GM23338 (cell line): ENCODE results near the gene BATF3. TPM values are rescaled to one million over a fixed set of nuclear protein-coding genes. Genes with fewer than 3 reads are reported as not detected.

Source experiments
- ATAC-seq: fragments of 200-7000 bp; cut with Tn5 transposase; 3 replicates; pipeline ENCODE4 v1.9.1; 2020
- DNase-seq: peaks from one replicate; pipeline ENCODE4 v3.0.0-alpha.2; 2015; ENCODE audit warnings: low spot score
- H2AFZ ChIP-seq: fragments of 200-600 bp; sonication (generic); 2 replicates; pipeline ENCODE4 v1.8.0; 2016; ENCODE audit warnings: antibody characterized with exemption, mild to moderate bottlenecking, moderate library complexity
- H3F3A ChIP-seq: fragments of 200-600 bp; sonication (generic); replicated peaks from 2 replicates; pipeline ENCODE4 v1.8.0; 2017; ENCODE audit warnings: antibody characterized with exemption, mixed run types, low read depth
- H3K27ac ChIP-seq: fragments of 200-600 bp; sonication (generic); 2 replicates; pipeline ENCODE4 v1.6.1; 2016; ENCODE audit warnings: low read depth
- H3K27me3 ChIP-seq: fragments of 200-600 bp; sonication (generic); 2 replicates; pipeline ENCODE4 v1.8.0; 2016; ENCODE audit warnings: mild to moderate bottlenecking, mixed run types, moderate library complexity; ENCODE audit not compliant: insufficient read depth
- H3K36me3 ChIP-seq: fragments of 200-600 bp; sonication (generic); 2 replicates; pipeline ENCODE4 v1.8.0; 2016; ENCODE audit warnings: mild to moderate bottlenecking; ENCODE audit not compliant: insufficient read depth
- H3K4me1 ChIP-seq: fragments of 200-600 bp; sonication (generic); 2 replicates; pipeline ENCODE4 v1.8.0; 2016; ENCODE audit warnings: mild to moderate bottlenecking, moderate library complexity; ENCODE audit not compliant: insufficient read depth
- H3K4me2 ChIP-seq: fragments of 200-600 bp; sonication (generic); 2 replicates; pipeline ENCODE4 v1.7.1; 2017; ENCODE audit warnings: mixed run types
- H3K4me3 ChIP-seq: fragments of 200-600 bp; sonication (generic); 2 replicates; pipeline ENCODE4 v1.6.1; 2016; ENCODE audit warnings: mixed run types
- H3K79me2 ChIP-seq: fragments of 200-600 bp; sonication (generic); replicated peaks from 2 replicates; pipeline ENCODE4 v1.8.0; 2017; ENCODE audit warnings: mild to moderate bottlenecking; ENCODE audit not compliant: insufficient read depth
- H3K9me2 ChIP-seq: fragments of 200-600 bp; sonication (generic); 2 replicates; pipeline ENCODE4 v1.8.0; 2017; ENCODE audit not compliant: insufficient read depth
- H4K20me1 ChIP-seq: fragments of 200-600 bp; sonication (generic); replicated peaks from 2 replicates; pipeline ENCODE4 v1.8.0; 2017; ENCODE audit warnings: mild to moderate bottlenecking; ENCODE audit not compliant: insufficient read depth
- H3K27ac Mint-ChIP-seq: 2 replicates; pipeline ENCODE4 v1.8.0; 2020; ENCODE audit warnings: inconsistent platforms, mild to moderate bottlenecking, moderate library complexity, mixed read lengths
- H3K27me3 Mint-ChIP-seq: 3 replicates; pipeline ENCODE4 v1.8.0; 2022; ENCODE audit warnings: low read depth, mild to moderate bottlenecking, moderate library complexity, mixed read lengths, inconsistent platforms; ENCODE audit not compliant: insufficient read depth, poor library complexity
- H3K36me3 Mint-ChIP-seq: 3 replicates; pipeline ENCODE4 v1.8.0; 2021; ENCODE audit warnings: low read depth, mild to moderate bottlenecking, inconsistent platforms, moderate library complexity, mixed read lengths
- H3K4me1 Mint-ChIP-seq: 3 replicates; pipeline ENCODE4 v1.8.0; 2020; ENCODE audit warnings: mild to moderate bottlenecking, inconsistent platforms, mixed read lengths
- H3K4me3 Mint-ChIP-seq: 3 replicates; pipeline ENCODE4 v1.8.0; 2021; ENCODE audit warnings: moderate library complexity, mild to moderate bottlenecking, inconsistent platforms, mixed read lengths
- H3K9me3 Mint-ChIP-seq: 3 replicates; pipeline ENCODE4 v1.8.0; 2020; ENCODE audit warnings: moderate library complexity, mild to moderate bottlenecking, inconsistent platforms, mixed read lengths
- CREB1 ChIP-seq: fragments of 250-450 bp; sonication (Bioruptor Pico); IDR thresholded peaks from 2 replicates; pipeline ENCODE4 v1.5.0; 2020; ENCODE audit warnings: low read depth, mild to moderate bottlenecking, moderate library complexity
- EZH2 ChIP-seq: fragments of 200-600 bp; sonication (generic); IDR thresholded peaks from one replicate; pipeline ENCODE4 v1.8.0; 2017; ENCODE audit warnings: antibody characterized with exemption, mild to moderate bottlenecking, low read depth; ENCODE audit not compliant: unreplicated experiment
- EZH2phosphoT487 ChIP-seq: fragments of 200-600 bp; sonication (generic); IDR thresholded peaks from one replicate; pipeline ENCODE4 v1.8.1; 2018; ENCODE audit warnings: antibody characterized with exemption; ENCODE audit not compliant: unreplicated experiment
- JUNB ChIP-seq: IDR thresholded peaks from one replicate; pipeline ENCODE4 v1.6.1; 2016; ENCODE audit warnings: antibody characterized with exemption; ENCODE audit not compliant: unreplicated experiment
- NANOG ChIP-seq: IDR thresholded peaks from 2 replicates; pipeline ENCODE4 v1.6.1; 2016; ENCODE audit warnings: antibody characterized with exemption, borderline replicate concordance
- POLR2AphosphoS5 ChIP-seq: IDR thresholded peaks from 2 replicates; pipeline ENCODE4 v1.6.1; 2016; ENCODE audit warnings: antibody characterized with exemption, low read depth
- STAT1 ChIP-seq: IDR thresholded peaks from one replicate; pipeline ENCODE4 v1.6.1; 2016; ENCODE audit warnings: antibody characterized with exemption; ENCODE audit not compliant: unreplicated experiment
- ZNF114 ChIP-seq: fragments of 250-450 bp; sonication (Bioruptor Pico); IDR thresholded peaks from 2 replicates; pipeline ENCODE4 v1.5.0; 2020; ENCODE audit warnings: mild to moderate bottlenecking, moderate library complexity
- ZNF331 ChIP-seq: fragments of 250-450 bp; sonication (Bioruptor Pico); IDR thresholded peaks from 2 replicates; pipeline ENCODE4 v1.5.0; 2020; ENCODE audit warnings: low read depth, mild to moderate bottlenecking, moderate library complexity
- polyA plus RNA-seq: library from polyadenylated mRNA; unstranded; fragments of >200 nt; fragmentation: Nextera tagmentation; extraction: Ambion mirVana; gene quantifications from 2 replicates; pipeline ENCODE4 v1.2.1, GENCODE V29; 2016
- total RNA-seq: library from RNA; depleted of rRNA; stranded (reverse); fragments of >200 nt; shearing (Covaris generic); gene quantifications from 2 replicates; pipeline ENCODE4 v1.2.3, GENCODE V29; 2014
- TF ChIP-seq, protein P1 (sequence below): IDR thresholded peaks from one replicate; pipeline ENCODE4 v1.6.1; 2018; ENCODE audit warnings: antibody characterized with exemption; ENCODE audit not compliant: unreplicated experiment
- TF ChIP-seq, protein P2 (sequence below): IDR thresholded peaks from 2 replicates; pipeline ENCODE4 v1.6.1; 2016; ENCODE audit warnings: antibody characterized with exemption
- TF ChIP-seq, protein P3 (sequence below): fragments of 250-450 bp; sonication (Bioruptor Pico); IDR thresholded peaks from 2 replicates; pipeline ENCODE4 v1.5.0; 2020; ENCODE audit warnings: mild to moderate bottlenecking, moderate library complexity
- TF ChIP-seq, protein P4 (sequence below), 2 experiments: fragments of 200-600 bp in 1 of 2; sonication (generic) in 1 of 2; conservative IDR thresholded peaks; 2 replicates each; pipeline versions ENCODE4 v1.5.1 to v1.6.1; 2016 to 2017; ENCODE audit warnings: antibody characterized with exemption in 2 of 2, low read depth in 2 of 2, mild to moderate bottlenecking in 2 of 2, moderate library complexity in 1 of 2

Gene BATF3
- total and polyA plus RNA-seq, 2 experiments from 2014 or later: 3.6 to 7.8 TPM

DNA sequence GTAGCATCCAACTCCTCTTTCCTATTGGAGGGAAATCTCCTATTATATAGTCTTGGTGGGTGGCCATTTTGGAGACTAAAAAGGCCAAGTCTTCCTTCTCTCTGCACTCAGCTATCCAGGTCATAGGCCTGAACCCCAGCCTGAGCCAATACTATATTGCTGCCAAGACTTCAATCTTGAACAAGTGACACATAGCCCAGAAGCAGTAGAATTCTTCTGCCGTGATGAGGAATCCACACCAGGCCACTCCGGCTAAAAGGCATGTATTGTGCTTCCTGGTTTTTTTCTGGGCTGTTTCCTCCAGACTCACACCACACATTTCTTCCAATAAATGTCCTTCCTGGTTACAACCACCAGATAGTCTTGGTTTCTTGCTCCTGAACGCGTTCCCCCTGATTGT lies 48.1 kb downstream of the BATF3 start:
- H4K20me1 ChIP-seq: no peaks in the 10 kb centered on the region
- H3K79me2 ChIP-seq: no peaks in the 10 kb centered on the region
- no peaks in the 10 kb centered on the region for H3K36me3 Mint-ChIP-seq
- H3F3A ChIP-seq: no peaks in the 10 kb centered on the region
- DNase-seq (no peak), ATAC-seq (no peak)
- H3K27ac ChIP-seq: no peak overlapping the region
- no peaks in the 10 kb centered on the region for H3K4me1 ChIP-seq
- no peaks in the 10 kb centered on the region for H3K36me3 ChIP-seq
- peaks cover 2% of the 10 kb centered on the region for H3K27me3 Mint-ChIP-seq
- no peaks in the 10 kb centered on the region for H3K4me1 Mint-ChIP-seq
- TF ChIP-seq ZNF331 (CRISPR knock-in tag): no peak
- TF ChIP-seq, protein P1, sequence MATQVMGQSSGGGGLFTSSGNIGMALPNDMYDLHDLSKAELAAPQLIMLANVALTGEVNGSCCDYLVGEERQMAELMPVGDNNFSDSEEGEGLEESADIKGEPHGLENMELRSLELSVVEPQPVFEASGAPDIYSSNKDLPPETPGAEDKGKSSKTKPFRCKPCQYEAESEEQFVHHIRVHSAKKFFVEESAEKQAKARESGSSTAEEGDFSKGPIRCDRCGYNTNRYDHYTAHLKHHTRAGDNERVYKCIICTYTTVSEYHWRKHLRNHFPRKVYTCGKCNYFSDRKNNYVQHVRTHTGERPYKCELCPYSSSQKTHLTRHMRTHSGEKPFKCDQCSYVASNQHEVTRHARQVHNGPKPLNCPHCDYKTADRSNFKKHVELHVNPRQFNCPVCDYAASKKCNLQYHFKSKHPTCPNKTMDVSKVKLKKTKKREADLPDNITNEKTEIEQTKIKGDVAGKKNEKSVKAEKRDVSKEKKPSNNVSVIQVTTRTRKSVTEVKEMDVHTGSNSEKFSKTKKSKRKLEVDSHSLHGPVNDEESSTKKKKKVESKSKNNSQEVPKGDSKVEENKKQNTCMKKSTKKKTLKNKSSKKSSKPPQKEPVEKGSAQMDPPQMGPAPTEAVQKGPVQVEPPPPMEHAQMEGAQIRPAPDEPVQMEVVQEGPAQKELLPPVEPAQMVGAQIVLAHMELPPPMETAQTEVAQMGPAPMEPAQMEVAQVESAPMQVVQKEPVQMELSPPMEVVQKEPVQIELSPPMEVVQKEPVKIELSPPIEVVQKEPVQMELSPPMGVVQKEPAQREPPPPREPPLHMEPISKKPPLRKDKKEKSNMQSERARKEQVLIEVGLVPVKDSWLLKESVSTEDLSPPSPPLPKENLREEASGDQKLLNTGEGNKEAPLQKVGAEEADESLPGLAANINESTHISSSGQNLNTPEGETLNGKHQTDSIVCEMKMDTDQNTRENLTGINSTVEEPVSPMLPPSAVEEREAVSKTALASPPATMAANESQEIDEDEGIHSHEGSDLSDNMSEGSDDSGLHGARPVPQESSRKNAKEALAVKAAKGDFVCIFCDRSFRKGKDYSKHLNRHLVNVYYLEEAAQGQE: no peak
- no peak for TF ChIP-seq EZH2
- TF ChIP-seq, protein P2, sequence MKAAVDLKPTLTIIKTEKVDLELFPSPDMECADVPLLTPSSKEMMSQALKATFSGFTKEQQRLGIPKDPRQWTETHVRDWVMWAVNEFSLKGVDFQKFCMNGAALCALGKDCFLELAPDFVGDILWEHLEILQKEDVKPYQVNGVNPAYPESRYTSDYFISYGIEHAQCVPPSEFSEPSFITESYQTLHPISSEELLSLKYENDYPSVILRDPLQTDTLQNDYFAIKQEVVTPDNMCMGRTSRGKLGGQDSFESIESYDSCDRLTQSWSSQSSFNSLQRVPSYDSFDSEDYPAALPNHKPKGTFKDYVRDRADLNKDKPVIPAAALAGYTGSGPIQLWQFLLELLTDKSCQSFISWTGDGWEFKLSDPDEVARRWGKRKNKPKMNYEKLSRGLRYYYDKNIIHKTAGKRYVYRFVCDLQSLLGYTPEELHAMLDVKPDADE: no peak
- no peak for TF ChIP-seq JUNB
- TF ChIP-seq, protein P3, sequence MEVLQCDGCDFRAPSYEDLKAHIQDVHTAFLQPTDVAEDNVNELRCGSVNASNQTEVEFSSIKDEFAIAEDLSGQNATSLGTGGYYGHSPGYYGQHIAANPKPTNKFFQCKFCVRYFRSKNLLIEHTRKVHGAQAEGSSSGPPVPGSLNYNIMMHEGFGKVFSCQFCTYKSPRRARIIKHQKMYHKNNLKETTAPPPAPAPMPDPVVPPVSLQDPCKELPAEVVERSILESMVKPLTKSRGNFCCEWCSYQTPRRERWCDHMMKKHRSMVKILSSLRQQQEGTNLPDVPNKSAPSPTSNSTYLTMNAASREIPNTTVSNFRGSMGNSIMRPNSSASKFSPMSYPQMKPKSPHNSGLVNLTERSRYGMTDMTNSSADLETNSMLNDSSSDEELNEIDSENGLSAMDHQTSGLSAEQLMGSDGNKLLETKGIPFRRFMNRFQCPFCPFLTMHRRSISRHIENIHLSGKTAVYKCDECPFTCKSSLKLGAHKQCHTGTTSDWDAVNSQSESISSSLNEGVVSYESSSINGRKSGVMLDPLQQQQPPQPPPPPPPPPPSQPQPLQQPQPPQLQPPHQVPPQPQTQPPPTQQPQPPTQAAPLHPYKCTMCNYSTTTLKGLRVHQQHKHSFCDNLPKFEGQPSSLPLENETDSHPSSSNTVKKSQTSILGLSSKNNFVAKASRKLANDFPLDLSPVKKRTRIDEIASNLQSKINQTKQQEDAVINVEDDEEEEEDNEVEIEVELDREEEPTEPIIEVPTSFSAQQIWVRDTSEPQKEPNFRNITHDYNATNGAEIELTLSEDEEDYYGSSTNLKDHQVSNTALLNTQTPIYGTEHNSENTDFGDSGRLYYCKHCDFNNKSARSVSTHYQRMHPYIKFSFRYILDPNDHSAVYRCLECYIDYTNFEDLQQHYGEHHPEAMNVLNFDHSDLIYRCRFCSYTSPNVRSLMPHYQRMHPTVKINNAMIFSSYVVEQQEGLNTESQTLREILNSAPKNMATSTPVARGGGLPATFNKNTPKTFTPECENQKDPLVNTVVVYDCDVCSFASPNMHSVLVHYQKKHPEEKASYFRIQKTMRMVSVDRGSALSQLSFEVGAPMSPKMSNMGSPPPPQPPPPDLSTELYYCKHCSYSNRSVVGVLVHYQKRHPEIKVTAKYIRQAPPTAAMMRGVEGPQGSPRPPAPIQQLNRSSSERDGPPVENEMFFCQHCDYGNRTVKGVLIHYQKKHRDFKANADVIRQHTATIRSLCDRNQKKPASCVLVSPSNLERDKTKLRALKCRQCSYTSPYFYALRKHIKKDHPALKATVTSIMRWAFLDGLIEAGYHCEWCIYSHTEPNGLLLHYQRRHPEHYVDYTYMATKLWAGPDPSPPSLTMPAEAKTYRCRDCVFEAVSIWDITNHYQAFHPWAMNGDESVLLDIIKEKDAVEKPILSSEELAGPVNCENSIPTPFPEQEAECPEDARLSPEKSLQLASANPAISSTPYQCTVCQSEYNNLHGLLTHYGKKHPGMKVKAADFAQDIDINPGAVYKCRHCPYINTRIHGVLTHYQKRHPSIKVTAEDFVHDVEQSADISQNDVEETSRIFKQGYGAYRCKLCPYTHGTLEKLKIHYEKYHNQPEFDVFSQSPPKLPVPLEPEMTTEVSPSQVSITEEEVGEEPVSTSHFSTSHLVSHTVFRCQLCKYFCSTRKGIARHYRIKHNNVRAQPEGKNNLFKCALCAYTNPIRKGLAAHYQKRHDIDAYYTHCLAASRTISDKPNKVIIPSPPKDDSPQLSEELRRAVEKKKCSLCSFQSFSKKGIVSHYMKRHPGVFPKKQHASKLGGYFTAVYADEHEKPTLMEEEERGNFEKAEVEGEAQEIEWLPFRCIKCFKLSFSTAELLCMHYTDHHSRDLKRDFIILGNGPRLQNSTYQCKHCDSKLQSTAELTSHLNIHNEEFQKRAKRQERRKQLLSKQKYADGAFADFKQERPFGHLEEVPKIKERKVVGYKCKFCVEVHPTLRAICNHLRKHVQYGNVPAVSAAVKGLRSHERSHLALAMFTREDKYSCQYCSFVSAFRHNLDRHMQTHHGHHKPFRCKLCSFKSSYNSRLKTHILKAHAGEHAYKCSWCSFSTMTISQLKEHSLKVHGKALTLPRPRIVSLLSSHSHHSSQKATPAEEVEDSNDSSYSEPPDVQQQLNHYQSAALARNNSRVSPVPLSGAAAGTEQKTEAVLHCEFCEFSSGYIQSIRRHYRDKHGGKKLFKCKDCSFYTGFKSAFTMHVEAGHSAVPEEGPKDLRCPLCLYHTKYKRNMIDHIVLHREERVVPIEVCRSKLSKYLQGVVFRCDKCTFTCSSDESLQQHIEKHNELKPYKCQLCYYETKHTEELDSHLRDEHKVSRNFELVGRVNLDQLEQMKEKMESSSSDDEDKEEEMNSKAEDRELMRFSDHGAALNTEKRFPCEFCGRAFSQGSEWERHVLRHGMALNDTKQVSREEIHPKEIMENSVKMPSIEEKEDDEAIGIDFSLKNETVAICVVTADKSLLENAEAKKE (CRISPR knock-in tag): no peak
- no peak for TF ChIP-seq ZNF114 (CRISPR knock-in tag)
- no peak for TF ChIP-seq EZH2phosphoT487
- TF ChIP-seq, protein P4, sequence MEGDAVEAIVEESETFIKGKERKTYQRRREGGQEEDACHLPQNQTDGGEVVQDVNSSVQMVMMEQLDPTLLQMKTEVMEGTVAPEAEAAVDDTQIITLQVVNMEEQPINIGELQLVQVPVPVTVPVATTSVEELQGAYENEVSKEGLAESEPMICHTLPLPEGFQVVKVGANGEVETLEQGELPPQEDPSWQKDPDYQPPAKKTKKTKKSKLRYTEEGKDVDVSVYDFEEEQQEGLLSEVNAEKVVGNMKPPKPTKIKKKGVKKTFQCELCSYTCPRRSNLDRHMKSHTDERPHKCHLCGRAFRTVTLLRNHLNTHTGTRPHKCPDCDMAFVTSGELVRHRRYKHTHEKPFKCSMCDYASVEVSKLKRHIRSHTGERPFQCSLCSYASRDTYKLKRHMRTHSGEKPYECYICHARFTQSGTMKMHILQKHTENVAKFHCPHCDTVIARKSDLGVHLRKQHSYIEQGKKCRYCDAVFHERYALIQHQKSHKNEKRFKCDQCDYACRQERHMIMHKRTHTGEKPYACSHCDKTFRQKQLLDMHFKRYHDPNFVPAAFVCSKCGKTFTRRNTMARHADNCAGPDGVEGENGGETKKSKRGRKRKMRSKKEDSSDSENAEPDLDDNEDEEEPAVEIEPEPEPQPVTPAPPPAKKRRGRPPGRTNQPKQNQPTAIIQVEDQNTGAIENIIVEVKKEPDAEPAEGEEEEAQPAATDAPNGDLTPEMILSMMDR (conservative IDR thresholded peaks at IDR 0.05; ENCODE audit: low read depth in 2 of 2): no peak
- TF ChIP-seq NANOG: no peak
- no peak for TF ChIP-seq CREB1 (CRISPR knock-in tag)
- no peak for TF ChIP-seq STAT1
- no peak for TF ChIP-seq POLR2AphosphoS5
- no peak overlapping the region for H3K4me3 Mint-ChIP-seq
- H3K27me3 ChIP-seq: no peaks in the 10 kb centered on the region
- no peak overlapping the region for H3K4me2 ChIP-seq
- H3K9me2 ChIP-seq: no peaks in the 10 kb centered on the region
- no peak overlapping the region for H3K4me3 ChIP-seq
- H3K27ac Mint-ChIP-seq: no peak overlapping the region
- H3K9me3 Mint-ChIP-seq: no peaks in the 10 kb centered on the region
- H2AFZ ChIP-seq: no peak overlapping the region
